K562 (cell line): ENCODE measurements around the gene CRTC3. TPM values are rescaled to one million over a fixed set of nuclear protein-coding genes. Genes with fewer than 3 reads are reported as not detected.

Experiments used
- ATAC-seq: fragments of 200-7000 bp; cut with Tn5 transposase; 3 replicates; pipeline ENCODE4 v1.9.1; 2020; ENCODE audit warnings: moderate library complexity
- BruUV-seq: library from RNA; stranded (reverse); fragments of 400-500 nt; replicated peaks from 2 replicates; lab custom pipeline; 2021; lab: Mats Ljungman, UMichigan
- CTCF ChIA-PET: fragments of 300-600 bp; formaldehyde crosslinking; extraction: SDS; loops from one replicate; lab custom pipeline; 2021; ENCODE audit warnings: low intra/inter-chr PET ratio; lab: Yijun Ruan, JAX
- POLR2A ChIA-PET: fragments of 300-600, 350-650 bp; sonication (Branson Sonifier 250); formaldehyde crosslinking; extraction: SDS; loops from one replicate; lab custom pipeline; 2021; ENCODE audit warnings: antibody characterized with exemption, inconsistent platforms; lab: Yijun Ruan, JAX
- DNase-seq, 4 experiments: peaks; one replicate each; pipeline versions ENCODE4 v3.0.0 to v3.0.0-alpha.2; 2011 to 2018; ENCODE audit warnings: low spot score in 3 of 4, mixed read lengths in 3 of 4; ENCODE audit errors: extremely low read depth in 1 of 4
- FAIRE-seq: peaks from 2 replicates; lab custom pipeline; 2011; peaks lifted over from hg19 to GRCh38; lab: Jason Lieb, UNC
- H2AFZ ChIP-seq: 2 replicates; pipeline ENCODE4 v1.6.0; 2011; ENCODE audit warnings: low read depth, low read length, control low read depth, inconsistent platforms
- H3K27ac ChIP-seq: fragments of 200-600 bp; 3 replicates; pipeline ENCODE4 v1.8.0; 2011; ENCODE audit warnings: low read depth, mild to moderate bottlenecking, control low read depth, inconsistent platforms, low read length, moderate library complexity, mixed read lengths; ENCODE audit errors: extremely low read depth
- H3K27me3 ChIP-seq, 2 experiments: fragments of 300-600 bp in 1 of 2; 2 replicates in 1 of 2; 3 replicates in 1 of 2; pipeline versions ENCODE4 v1.6.0 to v1.8.0; 2011; ENCODE audit warnings: inconsistent platforms in 2 of 2, low read length in 2 of 2, mild to moderate bottlenecking in 1 of 2, mixed read lengths in 1 of 2, moderate library complexity in 1 of 2; ENCODE audit not compliant: control insufficient read depth in 2 of 2, insufficient read depth in 2 of 2
- H3K36me3 ChIP-seq: fragments of 300-600 bp; 3 replicates; pipeline ENCODE4 v1.8.0; 2011; ENCODE audit warnings: mild to moderate bottlenecking, low read length, inconsistent platforms; ENCODE audit not compliant: control insufficient read depth, insufficient read depth
- H3K4me1 ChIP-seq, 2 experiments: fragments of 200-600 bp in 1 of 2; replicated peaks in 1 of 2; 2 replicates in 1 of 2; 3 replicates in 1 of 2; pipeline versions ENCODE4 v1.5.1 to v1.8.0; 2011; ENCODE audit warnings: inconsistent platforms in 2 of 2, low read length in 2 of 2, mild to moderate bottlenecking in 1 of 2, mixed read lengths in 1 of 2, moderate library complexity in 1 of 2; ENCODE audit not compliant: control insufficient read depth in 2 of 2, insufficient read depth in 2 of 2
- H3K4me2 ChIP-seq: 2 replicates; pipeline ENCODE4 v1.6.1; 2011; ENCODE audit warnings: low read length, control low read depth, inconsistent platforms, mixed read lengths; ENCODE audit not compliant: insufficient read depth
- H3K4me3 ChIP-seq: fragments of 200-600 bp; sonication (generic), shearing (Covaris generic); 2 replicates; pipeline ENCODE4 v1.5.1; 2016; ENCODE audit warnings: control low read depth, inconsistent platforms
- H3K79me2 ChIP-seq: fragments of 200-600 bp; 3 replicates; pipeline ENCODE4 v1.8.0; 2011; ENCODE audit warnings: low read length, inconsistent platforms; ENCODE audit not compliant: control insufficient read depth, insufficient read depth
- H3K9ac ChIP-seq, 2 experiments: 2 replicates each; pipeline versions ENCODE4 v1.6.0 to v1.6.1; 2011; ENCODE audit warnings: low read depth in 2 of 2, low read length in 2 of 2, control low read depth in 1 of 2, inconsistent platforms in 1 of 2, mild to moderate bottlenecking in 1 of 2, mixed read lengths in 1 of 2; ENCODE audit not compliant: insufficient read depth in 1 of 2
- H3K9me1 ChIP-seq: one replicate; pipeline ENCODE4 v1.6.0; 2011; ENCODE audit warnings: inconsistent platforms, mild to moderate bottlenecking, low read length, moderate library complexity; ENCODE audit not compliant: control insufficient read depth, insufficient read depth
- H3K9me3 ChIP-seq: replicated peaks from 2 replicates; pipeline ENCODE4 v1.5.1; 2011; ENCODE audit warnings: low read depth, low read length, inconsistent platforms; ENCODE audit not compliant: control insufficient read depth, insufficient read depth
- H4K20me1 ChIP-seq: replicated peaks from 2 replicates; pipeline ENCODE4 v1.6.1; 2011; ENCODE audit warnings: low read length, inconsistent platforms, mixed read lengths; ENCODE audit not compliant: control insufficient read depth, insufficient read depth
- ATF4 ChIP-seq: fragments of 450-650 bp; formaldehyde crosslinking; IDR thresholded peaks from 2 replicates; pipeline ENCODE4 v1.4.0; 2022; ENCODE audit warnings: mild to moderate bottlenecking, moderate library complexity
- CCAR2 ChIP-seq: fragments of 200-400 bp; formaldehyde crosslinking; IDR thresholded peaks from 2 replicates; pipeline ENCODE4 v1.6.1; 2017; ENCODE audit warnings: mild to moderate bottlenecking, low read depth, low read length
- ERF ChIP-seq: fragments of 450-650 bp; formaldehyde crosslinking; IDR thresholded peaks from 2 replicates; pipeline ENCODE4 v1.4.0; 2020; ENCODE audit warnings: mild to moderate bottlenecking, mixed read lengths
- ETV5 ChIP-seq: sonication (generic); formaldehyde crosslinking; IDR thresholded peaks from 2 replicates; pipeline ENCODE4 v1.4.0; 2020; ENCODE audit warnings: low read depth, mild to moderate bottlenecking, missing genetic modification reagents
- HDAC8 ChIP-seq: fragments of 450-650 bp; IDR thresholded peaks from 2 replicates; pipeline ENCODE4 v1.6.1; 2016; ENCODE audit warnings: mild to moderate bottlenecking, missing genetic modification characterization, moderate library complexity, missing compliant biosample characterization
- MYBL2 ChIP-seq, 2 experiments: fragments of 450-650 bp in 1 of 2; sonication (generic) in 1 of 2; formaldehyde crosslinking in 1 of 2; IDR thresholded peaks; 2 replicates each; pipeline versions ENCODE4 v1.6.1 to v1.8.1; 2017 to 2022; ENCODE audit warnings: borderline replicate concordance in 1 of 2, inconsistent platforms in 1 of 2, low read depth in 1 of 2, mild to moderate bottlenecking in 1 of 2, missing genetic modification reagents in 1 of 2, moderate library complexity in 1 of 2
- NELFE ChIP-seq: IDR thresholded peaks from 2 replicates; pipeline ENCODE4 v1.6.1; 2011; ENCODE audit warnings: mild to moderate bottlenecking; ENCODE audit not compliant: insufficient read depth, insufficient read length
- NR2C2 ChIP-seq, 2 experiments: fragments of 200-800 bp in 1 of 2; sonication (Bioruptor generic) in 1 of 2; sonication (generic) in 1 of 2; formaldehyde crosslinking in 1 of 2; IDR thresholded peaks; 2 replicates each; pipeline versions ENCODE4 v1.6.1 to v1.8.0; 2016 to 2022; ENCODE audit warnings: mild to moderate bottlenecking in 1 of 2, missing compliant biosample characterization in 1 of 2, missing genetic modification characterization in 1 of 2, missing genetic modification reagents in 1 of 2
- RAD21 ChIP-seq, 2 experiments: fragments of 250-450 bp in 1 of 2; fragments of 450-650 bp in 1 of 2; sonication (Bioruptor Pico) in 1 of 2; formaldehyde crosslinking in 1 of 2; IDR thresholded peaks in 1 of 2; conservative IDR thresholded peaks in 1 of 2; 2 replicates each; pipeline versions ENCODE4 v1.4.0 to v1.8.0; 2020 to 2022; ENCODE audit warnings: mild to moderate bottlenecking in 2 of 2, moderate library complexity in 1 of 2
- TFAP4 ChIP-seq: sonication (generic); formaldehyde crosslinking; IDR thresholded peaks from 2 replicates; pipeline ENCODE4 v1.8.0; 2022; ENCODE audit warnings: missing genetic modification reagents, mild to moderate bottlenecking, moderate library complexity, borderline replicate concordance
- XRCC3 ChIP-seq: fragments of 450-650 bp; IDR thresholded peaks from 2 replicates; pipeline ENCODE4 v1.6.1; 2017; ENCODE audit warnings: mild to moderate bottlenecking, moderate library complexity
- ZFX ChIP-seq: sonication (generic); formaldehyde crosslinking; IDR thresholded peaks from 2 replicates; pipeline ENCODE4 v1.8.0; 2022; ENCODE audit warnings: mild to moderate bottlenecking, missing genetic modification reagents, moderate library complexity
- ZNF253 ChIP-seq: fragments of 250-450 bp; sonication (Bioruptor Pico); conservative IDR thresholded peaks from 2 replicates; pipeline ENCODE4 v1.6.1; 2021; ENCODE audit warnings: mild to moderate bottlenecking
- ZNF583 ChIP-seq: fragments of 250-450 bp; sonication (Bioruptor Pico); IDR thresholded peaks from 2 replicates; pipeline ENCODE4 v1.4.0; 2020
- WGBS: fragments of 100-300 bp; shearing (Covaris generic); methylation state at CpG from one replicate; pipeline ENCODE4 v1.1.6; 2016; ENCODE audit warnings: low coverage, mixed read lengths; ENCODE audit not compliant: insufficient coverage; ENCODE audit errors: missing lambda C conversion rate; 5-methylcytosine and 5-hydroxymethylcytosine counted together
- in situ Hi-C: fragments of 300-500 bp; cut with MboI; formaldehyde crosslinking; loops from 4 replicates; pipeline ENCODE4 v1.15.0; 2018; ENCODE audit warnings: inconsistent platforms, mixed read lengths
- intact Hi-C: fragments of 100-400 bp; cut with micrococcal nuclease; formaldehyde crosslinking; loops from 2 replicates; pipeline ENCODE4 v1.14.2; 2022
- polyA plus RNA-seq, 8 experiments: library from polyadenylated mRNA; depleted of rRNA in 4 of 8; stranded (reverse) in 5 of 8; unstranded in 3 of 8; fragments of >200 nt; fragmentation: Nextera tagmentation in 2 of 8; fragmentation: Illumina TruSeq in 1 of 8; extraction: Ambion mirVana in 2 of 8; extraction: Trizol in 1 of 8; gene quantifications; 2 replicates each; pipeline versions ENCODE4 v1.2.1 to v1.2.3, GENCODE V29; 2011 to 2014; ENCODE audit warnings: inconsistent platforms in 1 of 8, missing spikeins in 1 of 8
- total RNA-seq, 7 experiments: library from RNA; depleted of rRNA in 6 of 7; stranded (reverse); fragments of >200 nt in 6 of 7; fragmentation: Illumina TruSeq in 2 of 7; extraction: Trizol in 2 of 7; gene quantifications; 2 replicates each; pipeline versions ENCODE4 v1.2.1 to v1.2.3, GENCODE V29; 2011 to 2021; ENCODE audit warnings: low replicate concordance in 1 of 7

Gene CRTC3
- total and polyA plus RNA-seq, 9 of the 15 experiments (the other 6 are each of a cell fraction or from before 2014, with no cell fraction given) = 1.2 to 19.0 (median 11.6) TPM

- WGBS = 4% methylated on average over 7 of the region's 7 CpGs
- TF ChIP-seq ZFX (peak; percentile 82), ZNF253 (CRISPR knock-in tag) (no peak), ATF4 (CRISPR knock-in tag) (peak; percentile 38; the same call in 1 of the 2 replicates), CCAR2 (no peak), MYBL2 (IDR thresholded peaks at IDR 0.05; ENCODE audit: low read depth) (no peak), MYBL2 (CRISPR knock-in tag; IDR thresholded peaks at IDR 0.05; ENCODE audit: borderline replicate concordance) (no peak), HDAC8 (tag) (no peak), NELFE (no peak), ERF (CRISPR knock-in tag) (0 out of 2 replicates have a peak, but pooled peaks have one; percentile 37), XRCC3 (no peak), ZNF583 (peak; percentile 63; the same call in 1 of the 2 replicates), NR2C2 (CRISPR knock-in tag; IDR thresholded peaks at IDR 0.05) (0 out of 2 replicates have a peak, but pooled peaks have one; percentile 34), NR2C2 (tag; IDR thresholded peaks at IDR 0.05) (peak; percentile 71), ETV5 (CRISPR knock-in tag) (no peak), RAD21 (CRISPR knock-in tag; conservative IDR thresholded peaks at IDR 0.05 in 1 of 2, IDR thresholded peaks at IDR 0.05 in 1 of 2) (peak; percentile 60 to 83), TFAP4 (CRISPR knock-in tag) (peak; percentile 25; the same call in 1 of the 2 replicates)
These were observed 68.4 kb downstream of the CRTC3 start for GRCh38 chr15:90598031-90598577.

More at GRCh38 chr15:90598031-90598577, 68.4 kb downstream of the CRTC3 start:
- ATAC-seq = peak; percentile 98
- Histone ChIP-seq H3K36me3 (peaks cover 15% of the 10 kb centered on the region; the same call in 2 of the 3 replicates), H3K79me2 (no peaks in the 10 kb centered on the region; the same call in 2 of the 3 replicates), H3K4me2 (peak overlapping the region; percentile 81), H3K9ac (peak overlapping the region; percentile 72 to 85), H3K27ac (peak overlapping the region; percentile 86), H3K4me1 (peaks cover 24 to 34% of the 10 kb centered on the region in 2 experiments), H2AFZ (peak overlapping the region; percentile 93), H3K27me3 (no peaks in the 10 kb centered on the region), H3K4me3 (peak overlapping the region; percentile 4; the same call in 1 of the 2 replicates), H3K9me1 (no peaks in the 10 kb centered on the region), H3K9me3 (no peaks in the 10 kb centered on the region), H4K20me1 (no peaks in the 10 kb centered on the region)
- DNase-seq = peak; percentile 74 to 91 (median 81)
- in situ Hi-C loops (no loop called here), intact Hi-C loops (loop anchor here (2.0 to 5.0 kb wide), 3 partner anchors 27 to 276 kb away; no protein-coding TSS in a partner anchor)
- POLR2A ChIA-PET = interaction anchor here (0.6 to 1.0 kb wide), 11 partner anchors 11 to 1439 kb away, joined by 3 to 8 read pairs (median 3); no protein-coding TSS in a partner anchor
- CTCF ChIA-PET = interaction anchor here (0.7 to 1.2 kb wide), 2 partner anchors 252 to 278 kb away, joined by 3 to 6 read pairs; no protein-coding TSS in a partner anchor
- peak; percentile 97 for FAIRE-seq
- BruUV-seq = no TSS peak
